ENCODE results near the gene CEP112.
"Not testable (repeated sequence)": the region's sequence is repeated elsewhere in the genome, so short reads cannot be mapped to it uniquely, and the experiment has no call there.

Gene CEP112

GRCh38 chr17:65782104-65782706 is 409.7 kb downstream of the CEP112 start:
- not testable (repeated sequence) for DNase-seq (ENCODE audit: low read depth in 2 of 2)

GRCh38 chr17:65780111-65780510 is 411.8 kb downstream of the CEP112 start:
- DNase-seq (ENCODE audit: low read depth in 2 of 2): no peak

- no peak for DNase-seq (ENCODE audit: low read depth in 2 of 2)
Observed at GRCh38 chr17:65776890-65777289, 415.0 kb downstream of the CEP112 start.

GRCh38 chr17:65774787-65775186 is 417.1 kb downstream of the CEP112 start:
- no peak for DNase-seq (ENCODE audit: low read depth in 2 of 2)

GRCh38 chr17:65772989-65773388 is 418.9 kb downstream of the CEP112 start:
- DNase-seq (ENCODE audit: low read depth in 2 of 2): no peak

- no peak for DNase-seq (ENCODE audit: low read depth in 2 of 2)
Observed at GRCh38 chr17:65771704-65772103, 420.2 kb downstream of the CEP112 start.

- no peak for DNase-seq (ENCODE audit: low read depth in 2 of 2)
Observed at GRCh38 chr17:65763786-65764185, 428.1 kb downstream of the CEP112 start.

- DNase-seq (ENCODE audit: low read depth in 2 of 2): no peak
Observed at GRCh38 chr17:65762973-65763372, 429.0 kb downstream of the CEP112 start.

GRCh38 chr17:65759532-65759931 is 432.4 kb downstream of the CEP112 start:
- DNase-seq (ENCODE audit: low read depth in 2 of 2): no peak

GRCh38 chr17:65756760-65757159 is 435.2 kb downstream of the CEP112 start:
- no peak for DNase-seq (ENCODE audit: low read depth in 2 of 2)

GRCh38 chr17:65755799-65756198 is 436.1 kb downstream of the CEP112 start:
- DNase-seq (ENCODE audit: low read depth in 2 of 2): no peak

GRCh38 chr17:65754630-65755029 is 437.3 kb downstream of the CEP112 start:
- no peak for DNase-seq (ENCODE audit: low read depth in 2 of 2)

GRCh38 chr17:65754081-65754480 is 437.9 kb downstream of the CEP112 start:
- no peak for DNase-seq (ENCODE audit: low read depth in 2 of 2)

GRCh38 chr17:65753348-65753747 is 438.6 kb downstream of the CEP112 start:
- DNase-seq (ENCODE audit: low read depth in 2 of 2): no peak

GRCh38 chr17:65751263-65751662 is 440.7 kb downstream of the CEP112 start:
- no peak for DNase-seq (ENCODE audit: low read depth in 2 of 2)

GRCh38 chr17:65750631-65751115 is 441.3 kb downstream of the CEP112 start:
- peak in 1 of 2 experiments; percentile 24 for DNase-seq (ENCODE audit: low read depth in 2 of 2)

- no peak for DNase-seq (ENCODE audit: low read depth in 2 of 2)
Observed at GRCh38 chr17:65750166-65750565, 441.8 kb downstream of the CEP112 start.

- peak in 1 of 2 experiments; percentile 2 for DNase-seq (ENCODE audit: low read depth in 2 of 2)
Observed at GRCh38 chr17:65749479-65749878, 442.5 kb downstream of the CEP112 start.

- DNase-seq (ENCODE audit: low read depth in 2 of 2): no peak
Observed at GRCh38 chr17:65745241-65745640, 446.7 kb downstream of the CEP112 start.

GRCh38 chr17:65743308-65743655 is 448.7 kb downstream of the CEP112 start:
- no peak for DNase-seq (ENCODE audit: low read depth in 2 of 2)

GRCh38 chr17:65742403-65743307 is 449.3 kb downstream of the CEP112 start:
- DNase-seq (ENCODE audit: low read depth in 2 of 2): no peak

- no peak for DNase-seq (ENCODE audit: low read depth in 2 of 2)
Observed at GRCh38 chr17:65741710-65742109, 450.2 kb downstream of the CEP112 start.

GRCh38 chr17:65739034-65739433 is 452.9 kb downstream of the CEP112 start:
- no peak for DNase-seq (ENCODE audit: low read depth in 2 of 2)

Data from stimulated activated CD4-positive, alpha-beta T cell treated with anti-CD3 and anti-CD28 coated beads, Interleukin-12 subunit alpha, Interleukin-12 subunit beta, amount 100 ng/mL, for 24 hours (primary cell).